OCI-LY1 (cell line): ENCODE data around the gene AFAP1L2.

Source experiments
- H2AFZ ChIP-seq: fragments of 200-600 bp; sonication (generic), shearing (Covaris generic); 2 replicates; pipeline ENCODE4 v1.6.0; 2014; ENCODE audit warnings: antibody characterized with exemption, mild to moderate bottlenecking, low read length
- H3F3A ChIP-seq: fragments of 200-600 bp; sonication (generic), shearing (Covaris generic); 2 replicates; pipeline ENCODE4 v1.6.0; 2014; ENCODE audit warnings: mild to moderate bottlenecking, antibody characterized with exemption, low read length, moderate library complexity; ENCODE audit not compliant: insufficient read depth
- H3K27ac ChIP-seq: fragments of 200-600 bp; sonication (generic); 2 replicates; pipeline ENCODE4 v1.5.1; 2014; ENCODE audit warnings: low read length, mixed run types, mild to moderate bottlenecking, low read depth; ENCODE audit not compliant: poor library complexity, severe bottlenecking
- H3K27me3 ChIP-seq: fragments of 200-600 bp; sonication (generic); 2 replicates; pipeline ENCODE4 v1.6.0; 2014; ENCODE audit warnings: antibody characterized with exemption, mild to moderate bottlenecking, low read length, moderate library complexity; ENCODE audit not compliant: insufficient read depth
- H3K36me3 ChIP-seq: fragments of 200-600 bp; sonication (generic); 2 replicates; pipeline ENCODE4 v1.6.1; 2014; ENCODE audit warnings: mild to moderate bottlenecking, antibody characterized with exemption, low read length, moderate library complexity, mixed read lengths; ENCODE audit not compliant: insufficient read depth
- H3K4me1 ChIP-seq: fragments of 200-600 bp; sonication (generic); 2 replicates; pipeline ENCODE4 v1.5.1; 2014; ENCODE audit warnings: mild to moderate bottlenecking, low read length, moderate library complexity; ENCODE audit not compliant: insufficient read depth, severe bottlenecking
- H3K4me2 ChIP-seq: fragments of 200-600 bp; sonication (generic), shearing (Covaris generic); 2 replicates; pipeline ENCODE4 v1.6.1; 2014; ENCODE audit warnings: low read length
- H3K4me3 ChIP-seq: fragments of 200-600 bp; sonication (generic); 2 replicates; pipeline ENCODE4 v1.5.1; 2014; ENCODE audit warnings: low read length, low read depth, mild to moderate bottlenecking, mixed read lengths; ENCODE audit not compliant: poor library complexity, severe bottlenecking
- H3K79me2 ChIP-seq: fragments of 200-600 bp; shearing (Covaris generic); 2 replicates; pipeline ENCODE4 v1.6.1; 2016; ENCODE audit warnings: mixed run types, low read length, mixed read lengths; ENCODE audit not compliant: insufficient read depth
- H3K9ac ChIP-seq: fragments of 200-600 bp; sonication (generic), shearing (Covaris generic); 2 replicates; pipeline ENCODE4 v1.6.1; 2014; ENCODE audit warnings: mild to moderate bottlenecking, low read length, mixed read lengths
- H3K9me2 ChIP-seq: fragments of 200-600 bp; sonication (generic), shearing (Covaris generic); 2 replicates; pipeline ENCODE4 v1.6.1; 2014; ENCODE audit warnings: low read depth, mild to moderate bottlenecking, low read length, mixed read lengths
- H3K9me3 ChIP-seq: fragments of 200-600 bp; shearing (Covaris generic); 2 replicates; pipeline ENCODE4 v1.6.1; 2014; ENCODE audit warnings: low read length, mixed read lengths
- H4K20me1 ChIP-seq: fragments of 200-600 bp; sonication (generic), shearing (Covaris generic); 2 replicates; pipeline ENCODE4 v1.6.0; 2016; ENCODE audit warnings: mild to moderate bottlenecking, low read length; ENCODE audit not compliant: insufficient read depth
- CTCF ChIP-seq: fragments of 200-600 bp; sonication (generic), shearing (Covaris generic); IDR thresholded peaks from 2 replicates; pipeline ENCODE4 v1.5.1; 2017; ENCODE audit warnings: mild to moderate bottlenecking, antibody characterized with exemption, low read length, moderate library complexity, mixed read lengths
- EZH2 ChIP-seq: fragments of 200-600 bp; sonication (generic), shearing (Covaris generic); IDR thresholded peaks from 2 replicates; pipeline ENCODE4 v1.8.0; 2017; ENCODE audit warnings: borderline replicate concordance, mixed run types, mild to moderate bottlenecking, antibody characterized with exemption, low read length, moderate library complexity, mixed read lengths

Gene AFAP1L2

GRCh38 chr10:114380060-114380459, 24.2 kb downstream of the AFAP1L2 start:
- Histone ChIP-seq H3K9ac (no peak overlapping the region), H3K9me2 (no peaks in the 10 kb centered on the region), H3K4me1 (no peaks in the 10 kb centered on the region), H3K27ac (no peak overlapping the region), H3K36me3 (no peaks in the 10 kb centered on the region), H4K20me1 (no peaks in the 10 kb centered on the region), H2AFZ (no peak overlapping the region), H3K79me2 (no peaks in the 10 kb centered on the region), H3K27me3 (peaks cover 5% of the 10 kb centered on the region; the same call in 1 of the 2 replicates), H3K4me2 (no peak overlapping the region), H3F3A (no peaks in the 10 kb centered on the region), H3K9me3 (no peaks in the 10 kb centered on the region), H3K4me3 (no peak overlapping the region)
- TF ChIP-seq EZH2 (no peak), CTCF (no peak)

- no peak overlapping the region for H3K27ac ChIP-seq
- no peak overlapping the region for H3K9ac ChIP-seq
- no peak overlapping the region for H3K4me2 ChIP-seq
- H3K79me2 ChIP-seq = no peaks in the 10 kb centered on the region
- H3K9me2 ChIP-seq = no peaks in the 10 kb centered on the region
- no peaks in the 10 kb centered on the region for H3K36me3 ChIP-seq
- no peaks in the 10 kb centered on the region for H4K20me1 ChIP-seq
- H3K4me1 ChIP-seq = no peaks in the 10 kb centered on the region
- peaks cover 5% of the 10 kb centered on the region; the same call in 1 of the 2 replicates for H3K27me3 ChIP-seq
- no peaks in the 10 kb centered on the region for H3K9me3 ChIP-seq
- no peak overlapping the region for H2AFZ ChIP-seq
- TF ChIP-seq CTCF = no peak
- no peak for TF ChIP-seq EZH2
- H3K4me3 ChIP-seq = no peak overlapping the region
- H3F3A ChIP-seq = no peaks in the 10 kb centered on the region
These were observed 24.7 kb downstream of the AFAP1L2 start for GRCh38 chr10:114379631-114380041.

- no peaks in the 10 kb centered on the region for H3K9me2 ChIP-seq
- no peak overlapping the region for H3K9ac ChIP-seq
- no peaks in the 10 kb centered on the region for H3F3A ChIP-seq
- TF ChIP-seq CTCF = no peak
- no peak for TF ChIP-seq EZH2
- no peaks in the 10 kb centered on the region for H3K9me3 ChIP-seq
- no peaks in the 10 kb centered on the region for H3K79me2 ChIP-seq
- H2AFZ ChIP-seq = no peak overlapping the region
- H3K4me3 ChIP-seq = no peak overlapping the region
- H3K4me1 ChIP-seq = no peaks in the 10 kb centered on the region
- H3K27ac ChIP-seq = no peak overlapping the region
- no peak overlapping the region for H3K4me2 ChIP-seq
- no peaks in the 10 kb centered on the region for H3K36me3 ChIP-seq
- no peaks in the 10 kb centered on the region; the same call in 1 of the 2 replicates for H3K27me3 ChIP-seq
- no peaks in the 10 kb centered on the region for H4K20me1 ChIP-seq
These were observed 27.8 kb downstream of the AFAP1L2 start for GRCh38 chr10:114376523-114376922.
